GM23338 (cell line): Measurements from ENCODE around the gene C1R. TPM values are rescaled to one million over a fixed set of nuclear protein-coding genes. Genes with fewer than 3 reads are reported as not detected.

ENCODE experiments used
- ATAC-seq: fragments of 200-7000 bp; cut with Tn5 transposase; 3 replicates; pipeline ENCODE4 v1.9.1; 2020
- DNase-seq: peaks from one replicate; pipeline ENCODE4 v3.0.0-alpha.2; 2015; ENCODE audit warnings: low spot score
- H2AFZ ChIP-seq: fragments of 200-600 bp; sonication (generic); 2 replicates; pipeline ENCODE4 v1.8.0; 2016; ENCODE audit warnings: antibody characterized with exemption, mild to moderate bottlenecking, moderate library complexity
- H3F3A ChIP-seq: fragments of 200-600 bp; sonication (generic); replicated peaks from 2 replicates; pipeline ENCODE4 v1.8.0; 2017; ENCODE audit warnings: antibody characterized with exemption, mixed run types, low read depth
- H3K27ac ChIP-seq: fragments of 200-600 bp; sonication (generic); 2 replicates; pipeline ENCODE4 v1.6.1; 2016; ENCODE audit warnings: low read depth
- H3K27me3 ChIP-seq: fragments of 200-600 bp; sonication (generic); 2 replicates; pipeline ENCODE4 v1.8.0; 2016; ENCODE audit warnings: mild to moderate bottlenecking, mixed run types, moderate library complexity; ENCODE audit not compliant: insufficient read depth
- H3K36me3 ChIP-seq: fragments of 200-600 bp; sonication (generic); 2 replicates; pipeline ENCODE4 v1.8.0; 2016; ENCODE audit warnings: mild to moderate bottlenecking; ENCODE audit not compliant: insufficient read depth
- H3K4me1 ChIP-seq: fragments of 200-600 bp; sonication (generic); 2 replicates; pipeline ENCODE4 v1.8.0; 2016; ENCODE audit warnings: mild to moderate bottlenecking, moderate library complexity; ENCODE audit not compliant: insufficient read depth
- H3K4me2 ChIP-seq: fragments of 200-600 bp; sonication (generic); 2 replicates; pipeline ENCODE4 v1.7.1; 2017; ENCODE audit warnings: mixed run types
- H3K4me3 ChIP-seq: fragments of 200-600 bp; sonication (generic); 2 replicates; pipeline ENCODE4 v1.6.1; 2016; ENCODE audit warnings: mixed run types
- H3K79me2 ChIP-seq: fragments of 200-600 bp; sonication (generic); replicated peaks from 2 replicates; pipeline ENCODE4 v1.8.0; 2017; ENCODE audit warnings: mild to moderate bottlenecking; ENCODE audit not compliant: insufficient read depth
- H3K9me2 ChIP-seq: fragments of 200-600 bp; sonication (generic); 2 replicates; pipeline ENCODE4 v1.8.0; 2017; ENCODE audit not compliant: insufficient read depth
- H4K20me1 ChIP-seq: fragments of 200-600 bp; sonication (generic); replicated peaks from 2 replicates; pipeline ENCODE4 v1.8.0; 2017; ENCODE audit warnings: mild to moderate bottlenecking; ENCODE audit not compliant: insufficient read depth
- H3K27ac Mint-ChIP-seq: 2 replicates; pipeline ENCODE4 v1.8.0; 2020; ENCODE audit warnings: inconsistent platforms, mild to moderate bottlenecking, moderate library complexity, mixed read lengths
- H3K27me3 Mint-ChIP-seq: 3 replicates; pipeline ENCODE4 v1.8.0; 2022; ENCODE audit warnings: low read depth, mild to moderate bottlenecking, moderate library complexity, mixed read lengths, inconsistent platforms; ENCODE audit not compliant: insufficient read depth, poor library complexity
- H3K36me3 Mint-ChIP-seq: 3 replicates; pipeline ENCODE4 v1.8.0; 2021; ENCODE audit warnings: low read depth, mild to moderate bottlenecking, inconsistent platforms, moderate library complexity, mixed read lengths
- H3K4me1 Mint-ChIP-seq: 3 replicates; pipeline ENCODE4 v1.8.0; 2020; ENCODE audit warnings: mild to moderate bottlenecking, inconsistent platforms, mixed read lengths
- H3K4me3 Mint-ChIP-seq: 3 replicates; pipeline ENCODE4 v1.8.0; 2021; ENCODE audit warnings: moderate library complexity, mild to moderate bottlenecking, inconsistent platforms, mixed read lengths
- H3K9me3 Mint-ChIP-seq: 3 replicates; pipeline ENCODE4 v1.8.0; 2020; ENCODE audit warnings: moderate library complexity, mild to moderate bottlenecking, inconsistent platforms, mixed read lengths
- CREB1 ChIP-seq: fragments of 250-450 bp; sonication (Bioruptor Pico); IDR thresholded peaks from 2 replicates; pipeline ENCODE4 v1.5.0; 2020; ENCODE audit warnings: low read depth, mild to moderate bottlenecking, moderate library complexity
- JUNB ChIP-seq: IDR thresholded peaks from one replicate; pipeline ENCODE4 v1.6.1; 2016; ENCODE audit warnings: antibody characterized with exemption; ENCODE audit not compliant: unreplicated experiment
- polyA plus RNA-seq: library from polyadenylated mRNA; unstranded; fragments of >200 nt; fragmentation: Nextera tagmentation; extraction: Ambion mirVana; gene quantifications from 2 replicates; pipeline ENCODE4 v1.2.1, GENCODE V29; 2016
- small RNA-seq: library from RNA; depleted of rRNA; stranded (forward); fragments of <200 nt; gene quantifications from one replicate; pipeline ENCODE3, GENCODE V24; 2014; ENCODE audit warnings: low replicate concordance
- total RNA-seq: library from RNA; depleted of rRNA; stranded (reverse); fragments of >200 nt; shearing (Covaris generic); gene quantifications from 2 replicates; pipeline ENCODE4 v1.2.3, GENCODE V29; 2014; rRNA removed

The C1R gene
- total and polyA plus RNA-seq, 2 experiments from 2014 or later, result 6.4 to 8.8 TPM

GRCh38 chr12:7031306-7031705 lies 60.9 kb downstream of the C1R start:
- ATAC-seq (no peak), DNase-seq (no peak)
- H3K27ac Mint-ChIP-seq, result no peak overlapping the region
- H3K79me2 ChIP-seq, result no peaks in the 10 kb centered on the region
- H3K4me3 ChIP-seq, result no peak overlapping the region
- H3K4me2 ChIP-seq, result no peak overlapping the region
- H3K27ac ChIP-seq, result no peak overlapping the region
- no peaks in the 10 kb centered on the region for H3K27me3 ChIP-seq
- peaks cover 5% of the 10 kb centered on the region; the same call in 1 of the 3 replicates for H3K9me3 Mint-ChIP-seq
- peaks cover 7% of the 10 kb centered on the region for H3K4me1 ChIP-seq
- no peaks in the 10 kb centered on the region for H3K36me3 ChIP-seq
- no peaks in the 10 kb centered on the region for H3K36me3 Mint-ChIP-seq
- H2AFZ ChIP-seq, result no peak overlapping the region
- peaks cover 10% of the 10 kb centered on the region; the same call in 2 of the 3 replicates for H3K4me1 Mint-ChIP-seq
- no peak overlapping the region for H3K4me3 Mint-ChIP-seq
- peaks cover 1% of the 10 kb centered on the region for H3K27me3 Mint-ChIP-seq
- no peaks in the 10 kb centered on the region for H4K20me1 ChIP-seq
- no peaks in the 10 kb centered on the region for H3F3A ChIP-seq
- peaks cover 7% of the 10 kb centered on the region for H3K9me2 ChIP-seq
- no peak for TF ChIP-seq JUNB
- no peak for TF ChIP-seq CREB1 (CRISPR knock-in tag)

Small RNAs within 50 kb of the gene (small RNA-seq; reads per million reads assigned to genes)
- not detected for gene AC006512.1
- not detected for gene RNU6-485P

Other genes starting within 250 kb of the C1R start
- gene CDCA3, start 241.2 kb downstream of the C1R start, total RNA-seq, result 37.2 and 47.4 TPM in 2 replicates
- 75.6 and 79.2 TPM in 2 replicates for gene CDCA3, start 241.2 kb downstream of the C1R start, polyA plus RNA-seq
- gene USP5, start 240.3 kb downstream of the C1R start, total RNA-seq, result 97.2 and 109 TPM in 2 replicates
- gene USP5, start 240.3 kb downstream of the C1R start, polyA plus RNA-seq, result 35.0 and 35.1 TPM in 2 replicates
- gene TPI1, start 224.9 kb downstream of the C1R start, total RNA-seq, result 731 and 822 TPM in 2 replicates
- gene TPI1, start 224.9 kb downstream of the C1R start, polyA plus RNA-seq, result 737 and 748 TPM in 2 replicates
- gene SPSB2, start 219.1 kb downstream of the C1R start, total RNA-seq, result 7.6 and 13.1 TPM in 2 replicates
- 8.2 and 10.4 TPM in 2 replicates for gene SPSB2, start 219.1 kb downstream of the C1R start, polyA plus RNA-seq
- 2.5 and 9.1 TPM in 2 replicates for gene LRRC23, start 187.6 kb downstream of the C1R start, total RNA-seq
- 2.4 and 2.9 TPM in 2 replicates for gene LRRC23, start 187.6 kb downstream of the C1R start, polyA plus RNA-seq
- 50.8 and 53.5 TPM in 2 replicates for gene ENO2, start 177.9 kb downstream of the C1R start, total RNA-seq
- 43.5 and 50.0 TPM in 2 replicates for gene ENO2, start 177.9 kb downstream of the C1R start, polyA plus RNA-seq
- 49.6 and 52.8 TPM in 2 replicates for gene ATN1, start 164.5 kb downstream of the C1R start, total RNA-seq
- gene ATN1, start 164.5 kb downstream of the C1R start, polyA plus RNA-seq, result 27.2 and 29.5 TPM in 2 replicates
- gene RNU7-1, start 148.6 kb downstream of the C1R start, total RNA-seq, result not detected in 2 replicates
- gene RNU7-1, start 148.6 kb downstream of the C1R start, polyA plus RNA-seq, result not detected in 2 replicates
- 186 and 204 TPM in 2 replicates for gene C12orf57, start 148.4 kb downstream of the C1R start, total RNA-seq
- gene C12orf57, start 148.4 kb downstream of the C1R start, polyA plus RNA-seq, result 262 and 285 TPM in 2 replicates
- gene PTPN6, start 141.1 kb downstream of the C1R start, total RNA-seq, result 24.7 and 25.3 TPM in 2 replicates
- 35.4 and 40.6 TPM in 2 replicates for gene PTPN6, start 141.1 kb downstream of the C1R start, polyA plus RNA-seq
- gene PHB2, start 121.8 kb downstream of the C1R start, total RNA-seq, result 378 and 416 TPM in 2 replicates
- gene PHB2, start 121.8 kb downstream of the C1R start, polyA plus RNA-seq, result 224 and 238 TPM in 2 replicates
- gene EMG1, start 121.5 kb downstream of the C1R start, total RNA-seq, result 66.7 and 71.7 TPM in 2 replicates
- 157 and 160 TPM in 2 replicates for gene EMG1, start 121.5 kb downstream of the C1R start, polyA plus RNA-seq
- gene LPCAT3, start 74.0 kb downstream of the C1R start, total RNA-seq, result 45.3 and 51.5 TPM in 2 replicates
- 21.4 and 22.7 TPM in 2 replicates for gene LPCAT3, start 74.0 kb downstream of the C1R start, polyA plus RNA-seq
- gene C1S, start 31.7 kb downstream of the C1R start, total RNA-seq, result 5.0 and 9.7 TPM in 2 replicates
- gene C1S, start 31.7 kb downstream of the C1R start, polyA plus RNA-seq, result 4.9 and 5.1 TPM in 2 replicates
- gene C1RL, start 16.8 kb upstream of the C1R start, total RNA-seq, result 8.8 and 10.0 TPM in 2 replicates
- gene C1RL, start 16.8 kb upstream of the C1R start, polyA plus RNA-seq, result 7.3 and 9.1 TPM in 2 replicates
- gene RBP5, start 36.4 kb upstream of the C1R start, total RNA-seq, result 3.0 TPM in 1 of 2 replicates, not detected in the other
- 0.73 and 1.2 TPM in 2 replicates for gene RBP5, start 36.4 kb upstream of the C1R start, polyA plus RNA-seq
- 27.9 and 46.9 TPM in 2 replicates for gene CLSTN3, start 37.9 kb upstream of the C1R start, total RNA-seq
- 5.0 and 5.8 TPM in 2 replicates for gene CLSTN3, start 37.9 kb upstream of the C1R start, polyA plus RNA-seq
- 58.8 and 72.0 TPM in 2 replicates for gene PEX5, start 97.2 kb upstream of the C1R start, total RNA-seq
- gene PEX5, start 97.2 kb upstream of the C1R start, polyA plus RNA-seq, result 7.4 and 7.5 TPM in 2 replicates
- gene ACSM4, start 211.6 kb upstream of the C1R start, total RNA-seq, result not detected in 2 replicates
- not detected in 2 replicates for gene ACSM4, start 211.6 kb upstream of the C1R start, polyA plus RNA-seq